ENCODE results near the gene USP20. TPM values are rescaled to one million over a fixed set of nuclear protein-coding genes. Genes with fewer than 3 reads are reported as not detected.

USP20 gene
- total RNA-seq, 6 experiments from 2014 or later, result 24.1 to 35.4 (median 26.2) TPM

DNA sequence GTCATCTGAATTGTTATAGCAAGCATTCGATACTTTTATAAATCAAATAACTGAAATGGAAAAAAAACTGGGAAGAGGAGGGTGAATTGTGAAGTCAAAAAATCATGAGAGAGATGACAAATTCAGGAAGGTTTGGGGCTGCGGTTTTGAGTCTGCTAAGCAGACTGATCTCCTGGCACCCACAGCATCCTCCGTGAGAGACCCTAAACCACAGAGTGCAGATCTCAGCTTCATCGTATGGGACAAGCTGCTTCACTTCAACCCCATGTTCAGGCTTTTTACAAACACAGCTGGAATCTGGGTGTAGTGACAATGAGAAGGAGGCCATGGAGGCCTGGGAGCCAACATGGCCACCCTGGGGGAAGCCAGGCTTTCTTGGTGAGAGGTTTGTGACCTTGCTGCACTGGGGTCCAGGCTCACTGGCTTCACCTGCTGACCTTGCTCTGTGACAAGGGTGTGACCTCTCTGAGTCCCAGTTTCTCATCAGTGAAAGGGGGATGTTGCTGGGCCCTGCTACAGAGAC is 19.4 kb downstream of the USP20 start:
- no peaks in the 10 kb centered on the region for H3K4me1 Mint-ChIP-seq (ENCODE audit: low read depth)
- H3K27ac Mint-ChIP-seq, result no peak overlapping the region
- DNase-seq, result no peak
- peaks cover 35% of the 10 kb centered on the region for H3K36me3 Mint-ChIP-seq (ENCODE audit: low read depth)
- TF ChIP-seq, protein P1, sequence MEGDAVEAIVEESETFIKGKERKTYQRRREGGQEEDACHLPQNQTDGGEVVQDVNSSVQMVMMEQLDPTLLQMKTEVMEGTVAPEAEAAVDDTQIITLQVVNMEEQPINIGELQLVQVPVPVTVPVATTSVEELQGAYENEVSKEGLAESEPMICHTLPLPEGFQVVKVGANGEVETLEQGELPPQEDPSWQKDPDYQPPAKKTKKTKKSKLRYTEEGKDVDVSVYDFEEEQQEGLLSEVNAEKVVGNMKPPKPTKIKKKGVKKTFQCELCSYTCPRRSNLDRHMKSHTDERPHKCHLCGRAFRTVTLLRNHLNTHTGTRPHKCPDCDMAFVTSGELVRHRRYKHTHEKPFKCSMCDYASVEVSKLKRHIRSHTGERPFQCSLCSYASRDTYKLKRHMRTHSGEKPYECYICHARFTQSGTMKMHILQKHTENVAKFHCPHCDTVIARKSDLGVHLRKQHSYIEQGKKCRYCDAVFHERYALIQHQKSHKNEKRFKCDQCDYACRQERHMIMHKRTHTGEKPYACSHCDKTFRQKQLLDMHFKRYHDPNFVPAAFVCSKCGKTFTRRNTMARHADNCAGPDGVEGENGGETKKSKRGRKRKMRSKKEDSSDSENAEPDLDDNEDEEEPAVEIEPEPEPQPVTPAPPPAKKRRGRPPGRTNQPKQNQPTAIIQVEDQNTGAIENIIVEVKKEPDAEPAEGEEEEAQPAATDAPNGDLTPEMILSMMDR (IDR thresholded peaks at IDR 0.05), result no peak
- H3K9me3 Mint-ChIP-seq, result no peaks in the 10 kb centered on the region
- H3K4me3 Mint-ChIP-seq, result no peak overlapping the region
- H3K27me3 Mint-ChIP-seq (ENCODE audit: insufficient read depth), result no peaks in the 10 kb centered on the region; the same call in 1 of the 2 replicates

DNA sequence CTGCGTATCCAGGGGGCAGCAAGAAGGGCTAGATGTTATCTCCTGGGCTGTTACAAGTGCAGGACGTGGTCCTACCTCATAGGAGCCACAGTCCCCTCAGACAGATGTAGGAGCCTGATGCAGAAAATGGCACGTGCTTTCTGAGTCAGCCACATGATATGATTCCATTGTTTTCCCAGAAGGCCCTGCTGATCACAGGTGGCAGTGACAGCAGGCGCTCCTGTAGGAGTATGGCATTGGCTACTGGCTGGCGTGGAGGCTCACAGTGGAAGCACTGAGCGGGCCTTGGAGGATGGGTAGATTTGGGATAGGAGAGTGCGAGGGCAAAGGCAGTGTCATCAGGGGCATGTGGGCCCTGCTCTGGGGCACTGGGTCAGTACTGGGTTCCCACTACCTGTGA is 21.9 kb downstream of the USP20 start:
- H3K27me3 Mint-ChIP-seq (ENCODE audit: insufficient read depth), result peaks cover 2% of the 10 kb centered on the region; the same call in 1 of the 2 replicates
- no peak overlapping the region for H3K27ac Mint-ChIP-seq
- DNase-seq, result no peak
- H3K4me1 Mint-ChIP-seq (ENCODE audit: low read depth), result no peaks in the 10 kb centered on the region
- no peak overlapping the region for H3K4me3 Mint-ChIP-seq
- H3K9me3 Mint-ChIP-seq, result no peaks in the 10 kb centered on the region
- TF ChIP-seq, protein P1 (IDR thresholded peaks at IDR 0.05), result no peak
- H3K36me3 Mint-ChIP-seq (ENCODE audit: low read depth), result peaks cover 34% of the 10 kb centered on the region

DNA sequence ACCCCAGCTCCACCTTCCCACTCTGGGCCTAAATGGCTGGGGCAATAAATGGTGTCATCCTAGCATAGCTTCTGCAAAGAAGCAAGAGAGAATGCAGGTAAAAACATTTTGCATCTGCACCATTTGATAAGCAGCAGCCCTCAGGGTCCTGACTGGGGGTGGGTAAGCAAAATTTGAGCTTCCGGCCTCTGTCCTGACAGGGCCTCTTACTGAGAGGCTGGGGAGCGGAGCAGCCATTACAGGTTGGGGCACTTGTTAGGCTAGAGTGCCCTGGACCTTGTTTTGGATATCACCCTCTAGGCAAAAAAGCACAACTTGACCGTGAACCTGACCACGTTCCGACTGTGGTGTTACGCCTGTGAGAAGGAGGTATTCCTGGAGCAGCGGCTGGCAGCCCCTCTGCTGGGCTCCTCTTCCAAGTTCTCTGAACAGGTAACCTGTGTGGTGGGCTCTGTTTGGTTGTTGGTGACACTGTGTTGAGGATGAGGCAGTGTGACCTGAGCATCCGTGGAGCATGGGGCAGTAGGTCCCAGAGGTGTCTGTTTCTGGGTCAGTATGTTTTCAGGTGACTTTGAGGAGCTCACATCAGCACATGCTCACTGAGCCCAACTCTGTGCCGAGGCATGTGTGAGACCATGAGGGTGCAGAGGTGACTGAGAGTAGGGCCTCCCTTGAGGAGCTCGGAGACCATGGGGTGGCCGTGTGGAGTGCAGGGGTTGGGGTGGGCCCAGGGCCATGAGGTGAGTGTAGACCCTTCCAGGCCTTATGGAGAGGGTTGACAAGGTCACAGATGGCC is 23.1 kb downstream of the USP20 start:
- peaks cover 4% of the 10 kb centered on the region for H3K4me1 Mint-ChIP-seq (ENCODE audit: low read depth)
- H3K4me3 Mint-ChIP-seq, result no peak overlapping the region
- peaks cover 35% of the 10 kb centered on the region for H3K36me3 Mint-ChIP-seq (ENCODE audit: low read depth)
- DNase-seq, result no peak
- TF ChIP-seq, protein P1 (IDR thresholded peaks at IDR 0.05), result no peak
- peaks cover 2% of the 10 kb centered on the region; the same call in 1 of the 2 replicates for H3K27me3 Mint-ChIP-seq (ENCODE audit: insufficient read depth)
- H3K9me3 Mint-ChIP-seq, result no peaks in the 10 kb centered on the region
- H3K27ac Mint-ChIP-seq, result no peak overlapping the region

DNA sequence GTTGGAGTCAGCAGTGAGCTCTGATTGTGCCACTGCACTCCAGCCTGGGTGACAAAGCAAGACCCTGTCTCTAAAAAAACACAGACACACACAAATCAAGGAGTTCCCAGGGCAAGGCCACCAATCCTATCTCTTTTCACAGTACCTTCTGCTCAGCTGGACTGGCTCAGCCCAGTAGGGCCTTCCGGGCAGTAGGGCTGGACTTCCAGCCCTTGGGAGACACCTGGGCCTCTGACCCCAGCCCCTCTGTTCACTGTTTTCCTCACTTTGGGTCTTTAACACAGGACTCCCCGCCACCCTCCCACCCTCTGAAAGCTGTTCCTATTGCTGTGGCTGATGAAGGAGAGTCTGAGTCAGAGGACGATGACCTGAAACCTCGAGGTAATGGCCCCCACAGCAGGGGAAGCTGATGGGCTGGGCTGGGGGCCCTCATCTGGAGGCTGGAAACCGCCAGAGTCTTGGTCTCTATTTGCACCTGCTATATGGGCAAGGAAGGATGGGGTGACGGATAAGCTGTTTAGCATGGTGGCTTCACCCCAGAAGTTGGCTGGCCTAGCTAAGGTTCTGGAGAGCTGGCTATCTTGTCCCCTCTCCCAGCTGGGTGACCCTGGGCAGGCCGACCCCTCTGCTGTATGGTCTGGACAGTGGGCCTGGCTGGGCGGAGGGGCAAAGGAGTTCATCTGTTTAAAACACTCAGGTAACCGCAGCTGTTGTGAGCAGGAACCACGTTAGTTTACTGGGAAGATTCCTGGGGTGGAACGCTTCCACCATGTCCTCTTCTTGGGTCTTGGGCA is 25.6 kb downstream of the USP20 start:
- no peaks in the 10 kb centered on the region for H3K9me3 Mint-ChIP-seq
- no peak overlapping the region for H3K27ac Mint-ChIP-seq
- H3K36me3 Mint-ChIP-seq (ENCODE audit: low read depth), result peaks cover 25% of the 10 kb centered on the region
- peaks cover 2% of the 10 kb centered on the region; the same call in 1 of the 2 replicates for H3K27me3 Mint-ChIP-seq (ENCODE audit: insufficient read depth)
- TF ChIP-seq, protein P1 (IDR thresholded peaks at IDR 0.05), result no peak
- no peak overlapping the region for H3K4me3 Mint-ChIP-seq
- DNase-seq, result no peak
- peaks cover 7% of the 10 kb centered on the region for H3K4me1 Mint-ChIP-seq (ENCODE audit: low read depth)

DNA sequence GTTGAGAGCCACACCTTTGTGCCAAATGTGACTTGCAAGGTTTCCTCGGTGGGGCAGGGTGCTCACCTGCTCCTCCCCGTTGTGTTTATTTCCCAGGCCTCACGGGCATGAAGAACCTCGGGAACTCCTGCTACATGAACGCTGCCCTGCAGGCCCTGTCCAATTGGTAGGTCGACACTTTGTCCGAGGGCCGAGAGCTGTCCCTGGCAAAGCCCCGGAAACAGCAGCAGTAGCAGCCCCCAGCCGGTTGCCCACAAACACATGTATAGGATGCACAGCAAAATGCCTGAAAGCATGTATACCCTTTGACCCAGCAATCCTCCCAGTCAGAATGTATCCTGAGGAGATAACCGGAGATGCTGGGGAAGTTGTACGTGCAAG is 26.2 kb downstream of the USP20 start:
- H3K9me3 Mint-ChIP-seq, result no peaks in the 10 kb centered on the region
- peaks cover 29% of the 10 kb centered on the region for H3K36me3 Mint-ChIP-seq (ENCODE audit: low read depth)
- DNase-seq, result no peak
- H3K4me3 Mint-ChIP-seq, result no peak overlapping the region
- peaks cover 2% of the 10 kb centered on the region; the same call in 1 of the 2 replicates for H3K27me3 Mint-ChIP-seq (ENCODE audit: insufficient read depth)
- no peak overlapping the region for H3K27ac Mint-ChIP-seq
- peaks cover 7% of the 10 kb centered on the region for H3K4me1 Mint-ChIP-seq (ENCODE audit: low read depth)
- TF ChIP-seq, protein P1 (IDR thresholded peaks at IDR 0.05), result no peak

All from HFFc6 (cell line).